HG02610 (cell line): ENCODE data around the gene NOPCHAP1.

Source experiments
- ATAC-seq: cut with Tn5 transposase; IDR thresholded peaks from one replicate; pipeline ENCODE4 v1.9.1; 2021; ENCODE audit warnings: mild to moderate bottlenecking, moderate library complexity; ENCODE audit not compliant: unreplicated experiment

NOPCHAP1 gene

GRCh38 chr12:105018012-105018411 lies 31.9 kb downstream of the NOPCHAP1 start:
- no peak for ATAC-seq

DNA sequence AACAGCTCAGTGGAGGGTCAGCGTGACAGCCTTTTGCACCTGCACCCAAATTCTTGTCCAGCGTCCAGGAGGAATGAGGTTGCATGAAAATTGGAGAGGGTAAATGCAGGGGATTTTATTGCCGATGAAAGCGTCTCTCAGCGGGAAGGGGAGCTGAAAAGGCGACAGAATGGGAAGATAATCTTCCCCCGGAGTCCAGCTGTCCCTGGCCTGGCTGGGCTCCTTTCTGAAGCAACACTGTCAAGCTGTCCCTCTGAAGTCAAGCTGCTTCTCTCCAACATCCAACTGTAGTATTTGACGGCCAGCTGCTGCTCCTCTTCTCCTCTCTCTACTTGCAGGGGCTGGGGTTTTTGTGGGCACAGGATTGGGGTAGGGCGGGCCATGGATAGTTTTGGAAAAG lies 32.7 kb downstream of the NOPCHAP1 start:
- no peak for ATAC-seq

DNA sequence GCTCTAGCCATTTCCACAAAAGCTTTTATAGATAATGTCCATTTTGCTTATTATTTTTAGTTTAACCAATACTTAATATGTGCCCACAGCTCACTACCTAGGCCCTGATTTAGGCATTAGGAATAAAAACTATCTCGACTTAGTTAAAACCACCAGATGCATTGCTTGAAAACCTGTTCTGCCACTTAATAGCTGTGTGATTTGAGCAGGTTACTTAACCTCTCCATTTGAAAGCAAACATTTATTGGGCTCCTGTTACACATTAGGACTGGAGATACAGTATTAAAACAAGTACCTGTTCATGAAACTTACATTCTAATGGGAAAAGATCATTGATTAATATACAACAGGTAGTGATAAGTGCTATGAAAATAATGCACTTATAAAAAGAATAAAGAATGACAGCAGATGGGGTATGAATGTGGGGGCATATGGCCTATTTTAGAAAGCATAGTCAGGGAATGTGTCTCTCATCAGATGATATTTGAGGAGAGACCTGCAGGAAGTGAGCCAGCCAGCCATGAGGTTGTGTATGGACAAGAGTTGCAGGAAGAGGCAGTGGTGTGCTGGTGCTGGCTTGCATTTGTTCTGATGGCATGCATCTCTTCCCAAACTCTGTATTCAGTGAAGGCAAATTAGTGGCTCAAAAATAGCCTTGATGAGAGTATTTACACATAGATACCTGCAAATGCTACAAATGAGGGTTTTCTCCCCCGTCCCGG lies 34.3 kb downstream of the NOPCHAP1 start:
- no peak for ATAC-seq

GRCh38 chr12:105024928-105025327 lies 38.8 kb downstream of the NOPCHAP1 start:
- ATAC-seq, result no peak

- ATAC-seq, result no peak
Observed at GRCh38 chr12:105025890-105026289, 39.8 kb downstream of the NOPCHAP1 start.

DNA sequence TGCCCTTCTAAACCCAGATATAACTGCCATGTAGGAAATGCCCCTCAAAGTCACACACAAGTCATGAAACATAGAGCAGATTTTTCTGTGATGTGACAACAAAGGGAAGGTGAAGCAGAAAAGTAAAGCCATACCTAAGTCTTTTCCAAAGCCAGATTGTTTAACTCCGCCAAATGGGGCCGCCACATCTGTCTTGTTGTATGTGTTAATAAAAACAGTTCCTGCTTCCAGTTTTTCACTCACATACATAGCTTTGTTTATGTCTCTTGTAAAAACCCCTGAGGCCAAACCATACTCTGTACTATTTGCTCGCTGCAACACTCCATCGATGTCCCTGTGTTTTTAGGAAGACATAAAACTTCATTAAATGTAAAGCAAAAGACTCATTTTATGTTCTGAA lies 40.3 kb downstream of the NOPCHAP1 start:
- ATAC-seq, result no peak

DNA sequence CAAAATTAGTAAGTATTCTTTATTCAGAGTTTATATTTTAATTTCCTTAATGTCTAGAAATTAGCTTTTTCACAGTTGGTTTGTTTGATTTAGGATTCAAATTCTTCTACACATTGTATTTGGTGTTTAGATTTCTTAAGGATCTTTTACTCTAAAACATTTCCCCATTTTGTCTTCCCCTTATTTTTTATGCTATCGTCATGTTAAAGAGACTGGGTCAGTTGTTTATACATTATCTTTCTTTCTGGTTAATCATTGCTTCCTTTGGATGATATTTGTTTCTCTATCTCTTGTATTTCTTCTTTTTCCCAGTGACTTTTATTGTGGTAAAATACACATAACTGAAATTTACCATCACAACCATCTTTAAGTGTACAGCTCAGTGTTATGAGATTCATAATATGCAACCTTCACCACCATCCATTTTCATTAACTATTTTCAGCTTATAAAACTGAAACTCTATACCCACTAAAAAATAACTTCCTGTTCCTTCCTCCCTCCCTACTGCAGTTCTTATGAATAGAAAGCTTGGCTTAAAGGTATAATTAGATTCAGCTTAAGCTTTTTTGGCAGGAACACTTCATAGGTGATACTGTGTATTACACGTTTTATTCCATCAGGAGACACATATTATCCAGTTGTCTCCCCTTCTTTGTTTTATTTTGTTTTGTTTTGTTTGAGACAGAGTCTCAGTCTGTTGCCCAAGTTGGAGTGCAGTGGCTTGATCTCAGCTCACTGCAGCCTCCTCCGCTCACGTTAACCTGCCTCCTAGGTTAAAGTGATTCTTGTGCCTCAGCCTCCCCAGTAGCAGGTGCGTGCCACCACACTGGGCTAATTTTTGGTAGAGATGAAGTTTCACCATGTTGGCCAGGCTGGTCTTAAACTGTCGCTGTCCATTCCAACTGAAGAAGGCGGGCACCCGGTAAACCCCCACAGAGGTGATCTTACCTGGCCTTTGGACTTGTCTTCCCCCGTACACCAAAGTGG lies 45.0 kb downstream of the NOPCHAP1 start:
- peak; percentile 88 for ATAC-seq

DNA sequence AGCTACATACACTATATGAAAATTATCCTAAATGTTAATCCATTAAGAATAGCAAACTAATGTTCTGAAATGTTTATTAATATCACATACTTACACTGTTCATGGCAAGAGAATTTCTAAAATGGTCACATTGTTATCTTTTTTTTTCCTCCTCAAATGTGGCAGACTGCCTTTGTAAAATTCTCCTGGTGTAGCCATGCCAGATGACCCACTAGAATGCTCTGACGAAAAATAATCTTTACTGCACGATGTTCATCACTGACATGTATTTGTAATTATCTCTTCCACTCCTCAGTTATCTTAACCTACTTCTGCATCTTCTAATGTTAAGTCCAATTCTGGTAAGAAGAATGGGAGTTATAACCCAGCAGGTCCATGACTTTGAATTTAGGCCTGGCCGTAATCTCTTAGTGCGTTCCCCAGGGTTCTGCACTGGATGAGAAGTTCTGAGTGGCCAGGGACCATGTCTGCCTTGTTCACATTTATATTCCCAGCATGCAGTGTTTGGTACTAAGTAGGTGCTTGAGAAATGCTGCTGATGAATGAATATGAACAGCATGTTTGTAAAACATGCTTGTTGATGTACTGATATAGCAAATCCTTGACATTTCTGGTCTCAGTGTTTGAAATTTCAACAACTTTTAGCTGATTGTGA lies 46.7 kb downstream of the NOPCHAP1 start:
- ATAC-seq, result no peak

DNA sequence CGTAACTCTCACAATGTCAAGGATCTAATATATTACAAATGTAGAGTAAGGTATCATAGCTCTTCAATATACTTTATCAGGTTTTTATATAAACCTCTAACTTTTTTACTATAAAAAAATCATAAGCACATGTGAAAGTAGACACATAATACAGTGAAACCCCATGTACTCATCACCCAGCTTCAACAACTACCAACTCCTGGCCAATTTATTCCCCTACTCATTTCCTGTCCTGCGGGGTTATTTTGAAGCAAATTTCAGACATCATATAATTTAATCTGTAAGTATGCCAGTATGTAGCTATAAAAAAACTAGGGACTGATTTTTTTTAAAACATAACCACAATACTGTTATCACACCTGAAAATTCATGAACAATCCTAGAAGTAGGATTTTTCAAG lies 47.7 kb downstream of the NOPCHAP1 start:
- ATAC-seq, result no peak
